ENCODE results near the gene SEPTIN6.

SEPTIN6 gene

DNA sequence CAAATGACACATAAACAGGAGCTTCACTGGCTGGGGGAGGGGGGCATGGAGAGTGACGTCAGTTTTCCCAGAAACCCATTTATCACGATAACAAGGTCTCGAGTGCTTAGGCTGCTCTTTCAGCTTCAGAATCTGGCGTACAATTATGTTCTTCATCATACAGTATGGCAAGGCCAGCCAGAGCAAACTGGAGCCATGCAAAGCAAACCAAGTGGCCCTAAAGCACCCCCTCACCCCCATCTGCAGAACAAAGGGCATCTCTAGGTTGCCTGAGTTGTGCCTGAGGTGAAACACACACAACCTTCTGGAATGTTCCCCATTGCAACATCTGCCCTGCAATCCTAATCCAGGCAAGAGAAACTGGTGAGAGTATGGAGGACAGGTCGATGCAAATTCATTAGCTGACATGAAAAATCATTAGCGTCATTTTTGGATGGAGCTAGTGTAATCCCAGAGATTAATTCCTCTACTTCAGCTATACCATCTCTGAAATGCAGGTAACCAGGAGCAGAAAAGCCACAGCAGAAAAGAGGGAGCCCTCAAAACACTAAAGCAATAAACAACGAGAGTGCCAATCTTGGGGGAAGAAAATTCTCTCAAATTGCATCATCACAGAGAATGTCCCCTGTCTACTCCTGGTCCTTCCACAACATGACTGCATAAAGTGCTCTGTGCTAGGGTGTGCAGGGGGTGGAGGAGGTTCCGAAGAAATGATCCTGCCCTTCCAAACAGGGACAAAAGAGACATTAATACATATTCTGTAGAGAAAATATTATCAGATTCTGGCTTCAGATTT lies 1.8 kb downstream of the SEPTIN6 start:
- WGBS, 2 donors (ENCODE audit: extremely low coverage in 2 of 2, insufficient read length in 2 of 2, insufficient replicate concordance in 1 of 2): no CpG with 5 or more reads among the region's 8 CpGs
- no peak for DNase-seq (ENCODE audit: low spot score)

DNA sequence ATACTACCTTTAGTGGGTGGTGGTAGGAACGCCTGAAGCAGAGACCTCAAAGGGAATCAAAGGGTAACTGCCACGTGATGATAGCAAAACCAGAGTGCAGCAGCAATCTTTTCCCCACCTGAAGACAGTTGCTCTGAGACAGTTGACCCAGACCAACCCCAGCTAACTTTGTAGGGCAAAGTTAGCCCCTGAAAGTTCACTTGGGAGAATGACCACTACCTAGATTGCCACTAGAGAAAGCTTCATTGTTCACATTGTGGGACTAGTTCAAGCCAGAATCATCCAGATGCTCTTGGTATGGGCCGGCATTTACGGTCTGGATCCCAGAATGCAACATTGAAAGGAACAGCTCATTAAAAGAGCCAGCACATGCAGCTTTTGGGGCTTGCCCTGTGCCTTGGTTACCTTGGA lies 4.1 kb downstream of the SEPTIN6 start:
- no peak overlapping the region for H3K14ac ChIP-seq (ENCODE audit: low read length)

More for the DNA sequence above, 1.8 kb downstream of the SEPTIN6 start:
- no peak overlapping the region for H3K9ac ChIP-seq (ENCODE audit: low read depth, low read length, poor library complexity)
- no peak overlapping the region for H2BK12ac ChIP-seq (ENCODE audit: low read length)
- H2AK5ac ChIP-seq (ENCODE audit: low read depth, low read length): no peak overlapping the region
- H3K23ac ChIP-seq (ENCODE audit: low read depth, low read length, poor library complexity): no peak overlapping the region
- H3K14ac ChIP-seq (ENCODE audit: low read length): no peak overlapping the region
- no peak overlapping the region for H2BK15ac ChIP-seq (ENCODE audit: low read length)
- no peaks in the 10 kb centered on the region for H3K79me1 ChIP-seq (ENCODE audit: low read depth, low read length)
- no peak overlapping the region for H3K27ac ChIP-seq (replicated peaks; ENCODE audit: low read length)
- H4K91ac ChIP-seq (ENCODE audit: low read depth, low read length, poor library complexity): no peak overlapping the region
- H3K4me2 ChIP-seq (ENCODE audit: insufficient read depth, low read length, poor library complexity, severe bottlenecking): no peak overlapping the region
- no peak overlapping the region for H2AFZ ChIP-seq (ENCODE audit: low read length)
- H3K9me3 ChIP-seq (replicated peaks in 1 of 2; ENCODE audit: control insufficient read depth in 2 of 2, insufficient read depth in 1 of 2, low read depth in 1 of 2, low read length in 2 of 2): no peaks in the 10 kb centered on the region
- H3K4me3 ChIP-seq (ENCODE audit: low read length in 2 of 2): peak overlapping the region in 1 of 2 donors; percentile 73
- H4K8ac ChIP-seq (ENCODE audit: low read depth, low read length): no peak overlapping the region
- no peak overlapping the region for H2BK5ac ChIP-seq (ENCODE audit: low read length)
- no peak overlapping the region for H3K18ac ChIP-seq (ENCODE audit: low read length)
- H3K4ac ChIP-seq (ENCODE audit: low read length): no peak overlapping the region
- peaks cover 1 to 5% of the 10 kb centered on the region in 2 donors for H3K4me1 ChIP-seq (ENCODE audit: control insufficient read depth in 2 of 2, insufficient read depth in 1 of 2, low read depth in 1 of 2, low read length in 2 of 2)
- no peaks in the 10 kb centered on the region for H3K36me3 ChIP-seq (replicated peaks in 1 of 2; ENCODE audit: control insufficient read depth in 2 of 2, insufficient read depth in 2 of 2, low read length in 2 of 2)
- H2BK120ac ChIP-seq (ENCODE audit: low read depth, low read length): no peak overlapping the region
- H3K27me3 ChIP-seq (ENCODE audit: control insufficient read depth in 3 of 3, insufficient read depth in 3 of 3, low read depth in 1 of 3, low read length in 3 of 3): peaks cover 0 to 11% (median 0%) of the 10 kb centered on the region in 3 experiments

DNA sequence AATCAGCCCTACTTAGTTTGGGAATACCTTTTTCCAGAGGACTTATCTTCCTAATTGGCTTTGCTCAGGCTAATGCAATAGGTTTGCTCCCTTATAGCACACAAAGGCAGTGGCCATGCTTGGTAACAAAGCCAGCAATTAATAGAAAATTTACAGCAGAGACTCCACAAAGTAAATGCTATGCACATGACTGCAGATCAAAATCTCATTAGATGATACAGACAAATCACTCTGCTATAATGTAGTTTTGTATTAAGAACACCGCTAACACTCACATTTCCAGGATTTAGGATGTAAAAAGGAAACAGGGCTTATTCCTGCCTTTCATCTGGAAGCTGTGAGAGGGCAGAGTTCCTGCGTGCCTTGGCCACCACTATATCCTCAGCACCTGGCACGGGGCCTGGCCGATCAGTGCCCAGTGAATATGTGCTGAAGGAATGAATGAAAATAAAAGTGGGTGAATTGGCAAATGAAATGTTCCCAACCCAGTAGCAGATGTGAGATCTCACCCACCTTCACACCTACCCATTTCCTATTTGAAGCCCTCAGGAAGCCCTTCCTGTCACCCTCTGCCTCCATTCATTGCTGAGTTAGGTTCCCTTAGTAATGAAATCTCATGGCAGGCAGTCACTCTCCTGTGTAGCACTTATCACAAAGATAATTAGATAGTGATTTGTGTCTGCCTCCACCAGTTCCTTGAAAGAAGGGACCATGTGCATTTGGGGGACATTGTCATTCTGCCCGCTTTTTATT lies 5.1 kb downstream of the SEPTIN6 start:
- H3K27me3 ChIP-seq (ENCODE audit: control insufficient read depth in 3 of 3, insufficient read depth in 3 of 3, low read depth in 1 of 3, low read length in 3 of 3): peaks cover 0 to 3% (median 0%) of the 10 kb centered on the region in 3 experiments
- no CpG with 5 or more reads among the region's 5 CpGs for WGBS, 2 donors (ENCODE audit: extremely low coverage in 2 of 2, insufficient read length in 2 of 2, insufficient replicate concordance in 1 of 2)

More for the DNA sequence above, 4.1 kb downstream of the SEPTIN6 start:
- no CpG with 5 or more reads among the region's 4 CpGs for WGBS, 2 donors (ENCODE audit: extremely low coverage in 2 of 2, insufficient read length in 2 of 2, insufficient replicate concordance in 1 of 2)
- Histone ChIP-seq H3K4me3 (ENCODE audit: low read length in 2 of 2) (no peak overlapping the region), H3K27ac (replicated peaks; ENCODE audit: low read length) (no peak overlapping the region), H3K79me1 (ENCODE audit: low read depth, low read length) (no peaks in the 10 kb centered on the region), H4K8ac (ENCODE audit: low read depth, low read length) (no peak overlapping the region), H3K4me2 (ENCODE audit: insufficient read depth, low read length, poor library complexity, severe bottlenecking) (no peak overlapping the region), H2AFZ (ENCODE audit: low read length) (no peak overlapping the region), H2BK15ac (ENCODE audit: low read length) (no peak overlapping the region), H3K4ac (ENCODE audit: low read length) (no peak overlapping the region), H3K4me1 (ENCODE audit: control insufficient read depth in 2 of 2, insufficient read depth in 1 of 2, low read depth in 1 of 2, low read length in 2 of 2) (peaks cover 6 to 13% of the 10 kb centered on the region in 2 donors), H3K23ac (ENCODE audit: low read depth, low read length, poor library complexity) (no peak overlapping the region), H3K9me3 (replicated peaks in 1 of 2; ENCODE audit: control insufficient read depth in 2 of 2, insufficient read depth in 1 of 2, low read depth in 1 of 2, low read length in 2 of 2) (no peaks in the 10 kb centered on the region), H3K18ac (ENCODE audit: low read length) (no peak overlapping the region), H3K27me3 (ENCODE audit: control insufficient read depth in 3 of 3, insufficient read depth in 3 of 3, low read depth in 1 of 3, low read length in 3 of 3) (peaks cover 0 to 6% (median 0%) of the 10 kb centered on the region in 3 experiments), H4K91ac (ENCODE audit: low read depth, low read length, poor library complexity) (no peak overlapping the region), H2AK5ac (ENCODE audit: low read depth, low read length) (no peak overlapping the region), H3K9ac (ENCODE audit: low read depth, low read length, poor library complexity) (no peak overlapping the region), H3K36me3 (replicated peaks in 1 of 2; ENCODE audit: control insufficient read depth in 2 of 2, insufficient read depth in 2 of 2, low read length in 2 of 2) (no peaks in the 10 kb centered on the region), H2BK120ac (ENCODE audit: low read depth, low read length) (no peak overlapping the region), H2BK5ac (ENCODE audit: low read length) (no peak overlapping the region), H2BK12ac (ENCODE audit: low read length) (no peak overlapping the region)
- DNase-seq (ENCODE audit: low spot score): no peak

DNA sequence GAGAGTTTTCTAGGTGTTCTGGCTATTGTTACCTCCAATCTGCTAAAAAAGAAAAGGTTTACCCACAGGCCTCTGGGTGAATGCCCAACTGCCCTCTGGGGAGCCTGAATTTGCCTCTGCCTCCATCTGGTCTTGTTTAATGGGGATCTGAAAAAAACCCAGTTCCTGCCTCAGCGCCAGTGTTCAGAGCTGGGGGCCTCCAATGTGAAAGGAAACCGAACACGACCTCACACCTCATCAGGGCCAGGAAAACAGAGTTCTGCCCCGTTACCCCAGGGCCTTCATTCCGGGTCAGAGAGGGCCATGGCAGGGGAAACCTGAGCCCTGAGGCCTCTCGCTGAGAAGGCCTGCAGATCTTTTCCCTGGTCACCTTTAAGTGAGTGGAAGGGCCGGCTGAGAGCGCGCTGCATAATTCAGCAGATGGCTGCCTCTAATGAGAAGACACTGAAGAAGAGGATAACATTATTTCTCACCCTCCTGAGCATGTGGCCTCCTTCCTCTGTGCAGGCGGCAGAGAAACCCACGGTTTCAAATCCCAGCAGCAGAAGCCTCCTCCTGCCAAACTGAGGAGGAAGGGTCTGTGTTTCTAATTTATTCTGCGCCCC lies 6.8 kb downstream of the SEPTIN6 start:
- Histone ChIP-seq H3K79me1 (ENCODE audit: low read depth, low read length) (no peaks in the 10 kb centered on the region), H3K14ac (ENCODE audit: low read length) (no peak overlapping the region), H3K36me3 (replicated peaks in 1 of 2; ENCODE audit: control insufficient read depth in 2 of 2, insufficient read depth in 2 of 2, low read length in 2 of 2) (no peaks in the 10 kb centered on the region), H3K4me2 (ENCODE audit: insufficient read depth, low read length, poor library complexity, severe bottlenecking) (no peak overlapping the region), H3K23ac (ENCODE audit: low read depth, low read length, poor library complexity) (no peak overlapping the region), H3K4ac (ENCODE audit: low read length) (no peak overlapping the region), H2BK12ac (ENCODE audit: low read length) (no peak overlapping the region), H3K9me3 (replicated peaks in 1 of 2; ENCODE audit: control insufficient read depth in 2 of 2, insufficient read depth in 1 of 2, low read depth in 1 of 2, low read length in 2 of 2) (no peaks in the 10 kb centered on the region), H3K4me3 (ENCODE audit: low read length in 2 of 2) (no peak overlapping the region), H4K91ac (ENCODE audit: low read depth, low read length, poor library complexity) (no peak overlapping the region), H2BK120ac (ENCODE audit: low read depth, low read length) (no peak overlapping the region), H2AK5ac (ENCODE audit: low read depth, low read length) (no peak overlapping the region), H4K8ac (ENCODE audit: low read depth, low read length) (no peak overlapping the region), H2BK15ac (ENCODE audit: low read length) (no peak overlapping the region), H2AFZ (ENCODE audit: low read length) (peak overlapping the region; percentile 31), H3K18ac (ENCODE audit: low read length) (no peak overlapping the region), H3K27ac (replicated peaks; ENCODE audit: low read length) (peak overlapping the region; percentile 39), H3K4me1 (ENCODE audit: control insufficient read depth in 2 of 2, insufficient read depth in 1 of 2, low read depth in 1 of 2, low read length in 2 of 2) (peaks cover 4 to 12% of the 10 kb centered on the region in 2 donors), H2BK5ac (ENCODE audit: low read length) (no peak overlapping the region), H3K9ac (ENCODE audit: low read depth, low read length, poor library complexity) (no peak overlapping the region), H3K27me3 (ENCODE audit: control insufficient read depth in 3 of 3, insufficient read depth in 3 of 3, low read depth in 1 of 3, low read length in 3 of 3) (no peaks in the 10 kb centered on the region)
- no peak for DNase-seq (ENCODE audit: low spot score)
- no CpG with 5 or more reads among the region's 12 CpGs for WGBS, 2 donors (ENCODE audit: extremely low coverage in 2 of 2, insufficient read length in 2 of 2, insufficient replicate concordance in 1 of 2)

More for the DNA sequence above, 5.1 kb downstream of the SEPTIN6 start:
- Histone ChIP-seq H3K79me1 (ENCODE audit: low read depth, low read length) (no peaks in the 10 kb centered on the region), H3K4me3 (ENCODE audit: low read length in 2 of 2) (no peak overlapping the region), H4K91ac (ENCODE audit: low read depth, low read length, poor library complexity) (no peak overlapping the region), H3K23ac (ENCODE audit: low read depth, low read length, poor library complexity) (no peak overlapping the region), H2BK120ac (ENCODE audit: low read depth, low read length) (no peak overlapping the region), H2BK12ac (ENCODE audit: low read length) (no peak overlapping the region), H3K4me1 (ENCODE audit: control insufficient read depth in 2 of 2, insufficient read depth in 1 of 2, low read depth in 1 of 2, low read length in 2 of 2) (peaks cover 6 to 12% of the 10 kb centered on the region in 2 donors), H4K8ac (ENCODE audit: low read depth, low read length) (no peak overlapping the region), H2BK15ac (ENCODE audit: low read length) (no peak overlapping the region), H3K9ac (ENCODE audit: low read depth, low read length, poor library complexity) (no peak overlapping the region), H3K4me2 (ENCODE audit: insufficient read depth, low read length, poor library complexity, severe bottlenecking) (no peak overlapping the region), H2AK5ac (ENCODE audit: low read depth, low read length) (no peak overlapping the region), H2AFZ (ENCODE audit: low read length) (no peak overlapping the region), H3K14ac (ENCODE audit: low read length) (no peak overlapping the region), H3K9me3 (replicated peaks in 1 of 2; ENCODE audit: control insufficient read depth in 2 of 2, insufficient read depth in 1 of 2, low read depth in 1 of 2, low read length in 2 of 2) (no peaks in the 10 kb centered on the region), H3K36me3 (replicated peaks in 1 of 2; ENCODE audit: control insufficient read depth in 2 of 2, insufficient read depth in 2 of 2, low read length in 2 of 2) (no peaks in the 10 kb centered on the region), H3K4ac (ENCODE audit: low read length) (no peak overlapping the region), H2BK5ac (ENCODE audit: low read length) (no peak overlapping the region), H3K18ac (ENCODE audit: low read length) (no peak overlapping the region), H3K27ac (replicated peaks; ENCODE audit: low read length) (no peak overlapping the region)
- no peak for DNase-seq (ENCODE audit: low spot score)
